ENCODE measurements around the gene ZNF80.

ZNF80 gene

GRCh38 chr3:114219741-114220140, 17.6 kb downstream of the ZNF80 start:
- no peak for DNase-seq (ENCODE audit: low read depth, low spot score)

- no peak for DNase-seq (ENCODE audit: low read depth, low spot score)
Observed at GRCh38 chr3:114218578-114219185, 18.7 kb downstream of the ZNF80 start.

GRCh38 chr3:114218006-114218405, 19.4 kb downstream of the ZNF80 start:
- DNase-seq (ENCODE audit: low read depth, low spot score), result no peak

- DNase-seq (ENCODE audit: low read depth, low spot score), result no peak
Observed at GRCh38 chr3:114217266-114217665, 20.1 kb downstream of the ZNF80 start.

- DNase-seq (ENCODE audit: low read depth, low spot score), result no peak
Observed at GRCh38 chr3:114216186-114216970, 21.0 kb downstream of the ZNF80 start.

DNA sequence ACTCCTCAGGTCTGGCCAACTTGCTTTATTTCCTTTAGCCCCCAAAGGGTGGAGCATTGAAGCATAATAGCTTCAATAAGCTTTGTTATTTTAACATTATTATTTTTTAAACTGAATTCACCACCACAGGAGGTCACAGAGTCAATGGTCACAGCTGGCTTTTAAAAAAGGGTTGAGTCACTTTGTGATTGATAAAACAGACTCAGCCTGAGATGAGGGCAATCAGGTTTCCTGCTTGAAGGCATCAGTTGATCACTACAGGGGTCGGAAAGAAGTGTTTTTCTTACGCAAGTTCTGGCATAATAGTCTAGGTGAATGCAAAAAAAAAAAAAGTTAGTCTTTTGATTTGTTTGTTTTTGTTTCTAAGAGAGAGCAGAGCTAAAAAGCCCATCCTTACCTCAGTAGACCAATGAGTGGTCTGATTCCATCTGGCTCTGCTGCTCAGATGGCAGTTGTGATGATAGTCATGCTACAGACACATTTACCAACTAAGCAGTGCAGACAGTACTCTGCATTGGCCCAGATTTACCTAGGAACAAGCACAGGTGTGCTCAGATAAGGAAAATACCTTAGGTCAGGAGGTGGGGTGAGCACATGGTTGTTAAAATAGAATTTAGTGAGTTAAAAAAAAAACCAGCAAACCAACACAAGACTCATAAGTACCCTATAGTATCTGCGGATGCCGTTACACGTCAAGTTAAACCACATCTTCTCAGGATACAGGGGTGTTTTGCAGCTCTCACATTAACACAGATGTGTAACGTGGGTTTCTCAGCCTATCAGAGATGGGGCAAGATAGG, 22.6 kb downstream of the ZNF80 start:
- peak; percentile 36 for DNase-seq (ENCODE audit: low read depth, low spot score)

DNA sequence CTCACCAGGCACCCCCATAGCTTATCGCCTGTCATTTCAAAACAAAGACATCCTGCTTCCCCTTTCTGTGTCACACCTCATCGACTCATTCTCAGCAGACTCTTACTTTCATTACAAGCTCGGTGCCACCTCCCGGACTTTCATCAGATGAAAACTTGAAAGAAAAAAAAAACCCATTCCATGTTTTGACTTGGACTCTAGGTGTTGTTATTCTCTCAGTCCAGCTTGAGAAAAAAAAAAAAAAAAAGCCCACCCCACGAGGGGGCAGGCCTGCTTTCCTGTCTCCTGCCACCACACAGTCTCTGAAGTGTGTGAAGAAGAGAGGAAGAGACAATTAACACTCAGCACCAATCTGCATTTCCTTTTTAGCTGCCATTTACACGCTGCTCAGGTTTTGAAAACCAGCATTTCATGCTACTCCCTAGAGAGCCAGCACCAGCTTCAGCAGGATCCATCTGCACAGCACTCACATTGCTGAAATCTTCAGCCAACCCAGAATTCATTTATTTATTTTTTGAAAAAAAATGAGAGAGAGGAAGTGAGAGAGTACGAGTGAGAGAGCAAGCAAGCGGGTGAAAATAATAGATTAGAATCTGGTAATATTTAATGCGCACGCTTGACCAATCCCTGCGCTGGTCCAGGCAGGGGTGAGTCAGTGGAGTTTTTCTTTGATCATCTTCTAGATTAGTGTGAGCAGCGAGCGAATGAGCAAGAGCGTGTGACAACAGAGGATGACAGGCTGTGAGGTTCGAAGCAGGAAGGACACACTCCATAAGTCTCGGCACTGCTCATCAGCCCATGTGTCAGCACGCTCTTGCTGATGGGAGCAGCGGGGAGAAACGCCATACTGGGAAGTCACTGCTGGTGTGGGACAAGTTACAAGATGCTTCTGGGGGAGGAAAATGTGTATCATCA, 23.5 kb downstream of the ZNF80 start:
- DNase-seq (ENCODE audit: low read depth, low spot score), result peak; percentile 50

- no peak for DNase-seq (ENCODE audit: low read depth, low spot score)
Observed at GRCh38 chr3:114213292-114213626, 24.1 kb downstream of the ZNF80 start.

- no peak for DNase-seq (ENCODE audit: low read depth, low spot score)
Observed at GRCh38 chr3:114212646-114213045, 24.7 kb downstream of the ZNF80 start.

- no peak for DNase-seq (ENCODE audit: low read depth, low spot score)
Observed at GRCh38 chr3:114207768-114208167, 29.6 kb downstream of the ZNF80 start.

- DNase-seq (ENCODE audit: low read depth, low spot score), result no peak
Observed at GRCh38 chr3:114206342-114206741, 31.0 kb downstream of the ZNF80 start.

DNA sequence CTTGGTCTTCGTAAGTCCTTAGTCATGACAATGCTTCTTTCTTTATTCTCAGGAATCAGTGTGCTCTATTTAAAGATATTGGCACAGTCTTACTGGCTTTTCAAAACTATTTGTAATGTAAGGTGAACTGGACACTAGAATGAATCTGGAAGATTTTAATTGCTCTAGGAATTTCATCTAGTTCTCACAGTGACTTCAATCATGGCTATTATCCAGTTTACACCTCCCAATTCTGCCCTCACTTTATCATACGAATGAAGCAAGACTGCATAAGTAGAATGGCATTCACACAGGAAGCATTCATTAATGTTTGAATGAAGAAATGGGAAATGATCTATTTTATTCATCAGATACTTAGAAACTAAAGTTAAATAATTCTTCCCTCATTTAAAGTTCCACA, 31.8 kb downstream of the ZNF80 start:
- DNase-seq (ENCODE audit: low read depth, low spot score), result no peak

GRCh38 chr3:114194750-114195149, 42.6 kb downstream of the ZNF80 start:
- no peak for DNase-seq (ENCODE audit: low read depth, low spot score)

GRCh38 chr3:114192136-114192535, 45.2 kb downstream of the ZNF80 start:
- DNase-seq (ENCODE audit: low read depth, low spot score), result no peak

DNA sequence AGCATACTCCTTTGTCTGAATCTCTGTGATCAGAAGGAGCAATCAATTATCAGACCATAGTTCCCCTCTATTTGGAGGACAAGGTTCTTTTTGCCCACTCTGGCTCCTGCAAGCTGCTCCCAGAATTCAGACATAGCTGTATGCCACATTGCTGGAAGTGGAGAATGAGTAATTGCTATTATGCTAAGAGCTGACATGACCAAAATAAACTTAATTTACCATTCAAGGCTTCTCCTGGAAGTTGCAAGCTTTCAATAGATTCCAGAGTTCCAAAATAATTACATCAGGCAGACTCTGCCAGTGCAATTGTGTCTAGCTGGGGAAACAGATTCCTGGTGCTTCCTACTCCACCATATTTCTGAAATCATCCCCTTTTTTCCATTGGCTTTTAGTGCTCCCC, 50.9 kb downstream of the ZNF80 start:
- DNase-seq (ENCODE audit: low read depth, low spot score), result no peak
